Activated CD4-positive, CD25-positive, alpha-beta regulatory T cell treated with anti-CD3 and anti-CD28 coated beads, Interleukin-2, amount 50 U/mL, for 16 hours (primary cell): ENCODE measurements around the gene FAS.

Experiments used
- DNase-seq: peaks from one replicate; pipeline ENCODE4 v3.0.0-alpha.2; 2020; ENCODE audit warnings: low read depth, low spot score

Gene FAS

DNA sequence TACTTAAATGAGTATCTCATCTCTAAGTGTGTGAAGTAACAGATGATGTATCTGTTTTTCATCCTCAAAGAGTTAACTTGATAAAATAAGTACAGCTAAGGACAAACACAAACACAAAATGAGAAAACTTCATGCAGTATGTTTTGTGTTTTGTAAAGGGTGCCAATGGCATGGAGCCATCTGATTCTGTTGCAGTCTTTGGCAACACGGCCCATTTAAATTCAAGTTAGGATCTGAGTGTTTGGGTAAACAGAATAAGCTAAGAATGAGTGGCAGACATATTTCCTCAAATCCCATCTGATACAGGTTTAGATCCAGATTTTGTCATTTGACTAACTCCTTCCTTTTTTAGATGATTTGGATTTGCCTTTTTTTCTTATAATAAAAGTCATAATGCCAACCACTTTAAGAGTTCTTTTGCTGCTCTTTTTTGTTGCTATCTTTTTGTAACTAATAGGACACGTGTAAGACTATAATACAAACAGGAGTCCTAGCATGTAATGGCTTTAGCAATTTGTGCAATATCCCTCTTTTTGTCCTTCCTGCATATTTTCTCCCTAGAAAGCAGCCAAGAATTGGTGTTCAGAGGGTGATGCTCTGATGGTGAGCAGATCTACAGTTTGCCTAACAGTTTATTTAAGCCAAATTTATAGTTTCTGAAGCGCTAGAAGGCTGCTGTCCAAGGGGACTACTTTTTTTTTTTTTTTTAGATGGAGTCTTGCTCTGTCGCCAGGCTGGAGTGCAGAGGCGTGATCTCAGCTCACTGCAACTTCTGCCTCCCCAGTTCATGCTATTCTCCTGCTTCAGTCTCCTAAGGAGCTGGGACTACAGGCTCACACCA lies 19.2 kb upstream of the FAS start:
- no peak for DNase-seq

DNA sequence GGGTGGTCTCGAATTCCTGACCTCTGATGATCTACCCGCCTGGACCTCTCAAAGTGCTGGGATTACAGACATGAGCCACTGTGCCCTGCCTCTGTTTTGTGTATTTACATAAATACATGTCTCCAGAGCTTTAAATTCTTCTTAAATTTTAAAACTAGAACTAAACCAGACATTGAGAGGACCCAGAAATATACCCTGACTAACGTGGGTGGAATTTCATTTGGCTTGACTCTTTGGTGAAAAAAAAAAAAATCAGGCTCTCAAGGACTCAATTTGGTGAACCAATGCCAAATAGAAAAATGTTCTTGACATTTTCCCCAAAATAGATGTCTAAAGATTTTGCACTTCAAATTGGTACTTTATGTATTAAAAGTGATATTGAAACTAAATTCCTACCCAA lies 16.6 kb upstream of the FAS start:
- DNase-seq, result no peak

- DNase-seq, result no peak
Observed at GRCh38 chr10:88974446-88975376, 15.9 kb upstream of the FAS start.

- no peak for DNase-seq
Observed at GRCh38 chr10:88975377-88975720, 15.2 kb upstream of the FAS start.

DNA sequence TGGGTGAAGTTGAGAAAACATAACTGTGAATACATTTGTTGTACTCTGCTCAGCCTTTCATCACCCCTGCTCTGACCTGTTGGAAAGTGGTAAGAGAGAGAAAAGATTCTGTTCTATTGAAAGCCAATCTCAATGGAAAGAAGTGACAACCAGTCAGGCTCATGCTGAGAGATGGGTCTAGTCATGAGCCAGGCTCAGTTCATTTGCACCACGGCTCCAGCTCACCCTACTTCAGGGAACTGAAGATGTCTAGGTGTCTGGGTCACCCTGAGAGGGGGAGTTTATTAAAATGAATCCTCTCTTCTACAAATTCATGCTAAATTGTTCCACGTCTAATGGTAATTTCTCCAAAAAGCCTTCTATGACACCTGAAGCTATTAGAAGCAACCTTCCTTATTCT lies 12.1 kb upstream of the FAS start:
- DNase-seq, result no peak

GRCh38 chr10:88979153-88979562 lies 11.4 kb upstream of the FAS start:
- no peak for DNase-seq

- DNase-seq, result no peak
Observed at GRCh38 chr10:88979603-88980002, 11.0 kb upstream of the FAS start.

GRCh38 chr10:88980247-88980646 lies 10.4 kb upstream of the FAS start:
- DNase-seq, result no peak

DNA sequence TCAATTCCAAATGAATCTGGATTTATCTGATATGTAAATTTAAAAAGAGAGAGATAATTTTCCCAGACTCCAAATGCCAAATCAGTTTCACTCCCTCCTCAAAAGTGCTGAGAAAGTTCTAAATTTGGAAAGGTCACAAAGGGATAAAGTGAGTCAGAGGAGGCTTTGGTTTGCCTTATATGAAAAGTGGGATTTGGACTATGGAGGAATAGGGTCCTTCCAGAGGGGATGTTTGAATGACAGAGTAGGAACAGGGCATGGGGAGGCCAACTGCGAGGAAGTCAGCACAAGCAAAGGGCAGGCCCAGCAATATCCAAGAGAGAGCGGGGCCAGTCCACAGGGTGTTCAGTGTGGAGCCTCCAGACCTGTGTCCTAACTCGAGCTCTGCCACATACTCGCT lies 9.8 kb upstream of the FAS start:
- DNase-seq, result no peak

- DNase-seq, result no peak
Observed at GRCh38 chr10:88981435-88981834, 9.2 kb upstream of the FAS start.

- no peak for DNase-seq
Observed at GRCh38 chr10:88982366-88982765, 8.2 kb upstream of the FAS start.

DNA sequence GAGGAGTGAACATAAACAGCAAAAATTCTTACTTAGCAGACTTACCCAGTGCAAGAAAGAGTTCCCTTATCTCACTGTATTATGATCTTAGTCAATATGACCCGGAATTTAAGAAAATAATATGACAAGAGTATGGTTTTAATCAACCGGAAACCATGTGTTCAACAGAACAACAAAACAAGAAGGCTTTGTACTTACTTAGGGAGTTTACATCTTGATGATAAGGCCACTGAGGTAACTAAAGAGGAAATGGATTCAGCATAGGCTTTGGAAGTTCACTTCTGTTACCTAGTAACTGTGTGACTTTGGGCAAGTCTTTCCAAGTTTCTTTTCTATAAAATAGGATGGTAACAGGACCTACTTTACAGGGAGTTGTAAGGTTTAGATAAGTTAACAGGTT lies 7.4 kb upstream of the FAS start:
- no peak for DNase-seq

GRCh38 chr10:88983939-88984338 lies 6.7 kb upstream of the FAS start:
- no peak for DNase-seq

DNA sequence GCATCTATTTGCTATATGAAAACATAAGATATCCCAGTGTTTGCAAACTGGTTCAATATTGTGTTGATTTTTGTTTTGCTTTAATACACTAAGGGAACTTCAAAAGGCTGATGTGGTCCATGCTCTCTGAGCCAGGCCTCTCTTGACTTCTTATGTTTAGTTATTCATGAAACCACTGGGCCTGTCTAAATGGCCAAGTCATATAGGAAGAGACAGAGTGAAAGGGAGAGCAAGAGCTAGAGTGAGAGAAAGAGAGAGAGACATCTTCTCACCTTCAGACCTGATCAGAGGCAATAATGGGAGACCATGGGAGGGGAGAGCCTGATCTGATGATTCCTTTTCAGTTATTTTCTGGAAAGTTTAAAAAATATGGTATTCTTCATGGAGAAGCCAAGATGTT lies 6.1 kb upstream of the FAS start:
- no peak for DNase-seq

GRCh38 chr10:88986549-88987242 lies 3.9 kb upstream of the FAS start:
- no peak for DNase-seq

DNA sequence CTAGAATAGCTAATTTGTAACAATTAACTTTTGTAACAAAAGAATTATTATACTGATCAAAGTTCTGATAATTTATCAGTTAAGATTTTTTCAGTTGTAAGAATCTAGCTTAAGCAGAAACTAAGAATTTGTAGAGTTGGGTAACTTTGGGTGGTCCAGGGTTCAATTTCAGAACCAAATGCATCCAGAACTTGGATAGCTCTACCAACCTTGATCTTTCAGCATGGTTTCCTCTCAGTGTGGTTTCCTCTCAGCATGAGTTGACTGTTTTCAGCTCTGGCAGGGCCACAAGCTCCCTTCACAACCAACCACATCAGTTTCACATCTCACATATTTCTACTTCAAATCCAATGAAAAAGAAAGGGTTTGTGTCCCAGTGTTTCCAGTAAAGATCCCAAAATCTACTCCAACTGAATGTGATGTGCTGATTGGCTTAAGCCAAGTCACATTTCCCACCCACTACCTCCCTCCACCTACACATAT lies 3.3 kb upstream of the FAS start:
- DNase-seq, result no peak

DNA sequence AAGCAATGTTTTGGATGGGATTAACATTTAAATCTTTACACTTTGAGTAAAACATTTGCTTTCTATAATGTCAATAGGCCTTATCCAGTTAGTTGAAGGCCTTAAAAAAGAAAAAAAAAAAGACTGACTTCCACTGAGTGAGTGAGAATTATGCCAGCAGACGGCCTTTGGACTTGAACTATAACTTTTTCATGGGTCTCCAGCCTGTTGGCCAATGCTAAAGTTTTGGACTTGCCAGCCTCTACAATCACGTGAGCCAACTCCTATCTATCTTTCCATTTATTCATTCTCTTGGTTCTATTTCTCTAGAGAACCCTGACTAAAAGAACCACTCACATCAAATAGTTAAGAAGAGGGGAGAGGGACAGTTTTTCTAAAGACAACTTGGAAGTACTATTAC lies 2.8 kb upstream of the FAS start:
- DNase-seq, result no peak

DNA sequence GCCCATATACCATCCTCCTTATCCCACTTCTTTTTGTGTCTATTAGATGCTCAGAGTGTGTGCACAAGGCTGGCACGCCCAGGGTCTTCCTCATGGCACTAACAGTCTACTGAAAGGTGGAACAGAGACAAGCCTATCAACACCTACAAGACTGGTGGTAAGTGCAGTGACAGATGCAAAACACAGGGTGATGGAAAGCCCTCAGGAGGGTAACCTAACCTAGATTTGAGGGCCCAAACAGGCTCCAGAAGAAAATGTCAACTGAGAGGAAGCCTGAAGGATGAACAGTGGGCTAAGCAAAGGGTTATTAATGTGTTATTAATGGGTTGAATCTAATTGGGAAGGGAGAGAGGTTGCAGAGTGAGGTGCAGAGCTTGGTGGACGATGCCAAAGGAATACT lies 1.2 kb upstream of the FAS start:
- DNase-seq, result no peak

DNA sequence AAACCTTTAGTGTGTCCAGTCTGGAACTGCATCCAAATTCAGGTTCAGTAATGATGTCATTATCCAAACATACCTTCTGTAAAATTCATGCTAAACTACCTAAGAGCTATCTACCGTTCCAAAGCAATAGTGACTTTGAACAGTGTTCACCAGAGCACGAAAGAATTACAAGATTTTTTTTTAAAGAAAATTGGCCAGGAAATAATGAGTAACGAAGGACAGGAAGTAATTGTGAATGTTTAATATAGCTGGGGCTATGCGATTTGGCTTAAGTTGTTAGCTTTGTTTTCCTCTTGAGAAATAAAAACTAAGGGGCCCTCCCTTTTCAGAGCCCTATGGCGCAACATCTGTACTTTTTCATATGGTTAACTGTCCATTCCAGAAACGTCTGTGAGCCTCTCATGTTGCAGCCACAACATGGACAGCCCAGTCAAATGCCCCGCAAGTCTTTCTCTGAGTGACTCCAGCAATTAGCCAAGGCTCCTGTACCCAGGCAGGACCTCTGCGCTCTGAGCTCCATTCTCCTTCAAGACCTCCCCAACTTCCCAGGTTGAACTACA lies 694 bp upstream of the FAS start:
- no peak for DNase-seq

- DNase-seq, result peak; percentile 51
Observed at GRCh38 chr10:88991161-88991898, 732 bp downstream of the FAS start.

DNA sequence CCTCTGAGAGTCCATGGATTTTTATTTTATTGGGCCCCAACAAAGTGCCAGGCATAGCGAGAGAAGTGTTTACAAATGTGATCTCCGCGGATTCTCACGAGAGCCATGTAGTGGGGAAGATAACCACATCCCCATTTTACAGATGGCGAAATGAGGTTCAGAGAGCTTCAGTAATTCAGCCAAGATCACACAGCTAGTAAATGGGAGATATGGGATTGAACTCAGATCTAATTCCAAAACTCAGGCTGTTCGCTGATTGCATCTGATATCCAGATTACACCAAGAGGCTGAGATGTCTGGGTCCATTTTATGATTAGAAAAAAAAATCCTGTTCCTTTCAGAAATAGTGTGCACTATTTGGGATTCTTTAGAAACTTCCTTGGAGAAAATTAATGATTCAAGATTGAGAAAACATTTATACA lies 1.3 kb downstream of the FAS start:
- DNase-seq, result no peak
